Pancreas (tissue), 10 donors: ENCODE data around the gene LIN9. TPM values are rescaled to one million over a fixed set of nuclear protein-coding genes. Genes with fewer than 3 reads are reported as not detected.

Experiments used
- ATAC-seq, 4 donors: fragments of 200-7000 bp; cut with Tn5 transposase; one replicate each; pipeline versions ENCODE4 v1.8.0 to v1.9.1; 2020; ENCODE audit warnings: mild to moderate bottlenecking in 4 of 4, moderate library complexity in 4 of 4
- DNase-seq, 6 donors: peaks; one replicate each; pipeline ENCODE4 v3.0.0-alpha.2; 2020
- FAIRE-seq: peaks from 2 replicates; lab custom pipeline; 2012; peaks lifted over from hg19 to GRCh38; lab: Jason Lieb, UNC
- H3K27ac ChIP-seq, 4 donors: fragments of 200-600 bp; sonication (generic); 1 replicate in 3 of 4; 2 replicates in 1 of 4; pipeline versions ENCODE4 v1.5.0 to v1.8.0; 2020
- H3K27me3 ChIP-seq, 4 donors: fragments of 200-600 bp; one replicate each; pipeline ENCODE4 v1.8.0; 2021
- H3K36me3 ChIP-seq, 3 donors: fragments of 200-600 bp; sonication (generic) in 1 of 3; one replicate each; pipeline versions ENCODE4 v1.5.0 to v1.8.0; 2020 to 2021
- H3K4me1 ChIP-seq, 3 donors: fragments of 200-600 bp; one replicate each; pipeline ENCODE4 v1.8.0; 2021
- H3K4me3 ChIP-seq, 4 donors: fragments of 200-600 bp; sonication (generic) in 2 of 4; one replicate each; pipeline versions ENCODE4 v1.5.0 to v1.8.0; 2020 to 2021
- H3K9me3 ChIP-seq, 4 donors: fragments of 200-600 bp; one replicate each; pipeline ENCODE4 v1.8.0; 2021
- WGBS, 2 donors: extraction: QIAGEN DNeasy Blood & Tissue Kit; methylation state at CpG; one replicate each; pipeline ENCODE4 v1.1.7; 2013; 5-methylcytosine and 5-hydroxymethylcytosine counted together
- intact Hi-C, 3 donors: fragments of 100-400 bp; cut with DNase I; formaldehyde crosslinking; loops; one replicate each; pipeline versions ENCODE4 v1.11.1 to v1.14.2; 2022
- polyA plus RNA-seq, 2 donors: library from polyadenylated mRNA; stranded (reverse); fragments of 200-250 nt; gene quantifications; one replicate each; pipeline ENCODE4 v1.2.3, GENCODE V29; 2013
- total RNA-seq, 6 donors: library from RNA; stranded (reverse); fragmentation: NEBNext Ultra II Directional in 4 of 6; extraction: Animal tissue kit (Norgen Biotek cat#: 25700) in 4 of 6; gene quantifications; one replicate each; pipeline versions ENCODE4 v1.2.1 to v1.2.4, GENCODE V29; 2021 to 2023
- TF ChIP-seq, protein P1 (sequence below), 4 donors: fragments of 200-600 bp; sonication (generic) in 3 of 4; IDR thresholded peaks; one replicate each; pipeline versions ENCODE4 v1.5.0 to v1.8.0; 2021; ENCODE audit warnings: antibody characterized with exemption in 4 of 4
- donor health status: healthy with polysubstance abuse.
- donor health status: DM: no; HTN: no; CAD: no; lungs with moderate emphysema.
- donor health status: DM: no; HTN: no; CAD: no.
- donor health status: control.
- donor health status: control.
- donor health status: Bipolar disorder and iron deficiency.
- donor health status: DM: yes; HTN: yes; CAD: no.
- donor health status: DM: no; HTN: no; CAD: no.
- donor health status: DM: no; HTN: no; CAD: no.
- donor health status: DM: yes; HTN: yes; CAD: no.

The LIN9 gene
- total and polyA plus RNA-seq, 8 donors: 0.57 to 2.2 (median 1.2) TPM

DNA sequence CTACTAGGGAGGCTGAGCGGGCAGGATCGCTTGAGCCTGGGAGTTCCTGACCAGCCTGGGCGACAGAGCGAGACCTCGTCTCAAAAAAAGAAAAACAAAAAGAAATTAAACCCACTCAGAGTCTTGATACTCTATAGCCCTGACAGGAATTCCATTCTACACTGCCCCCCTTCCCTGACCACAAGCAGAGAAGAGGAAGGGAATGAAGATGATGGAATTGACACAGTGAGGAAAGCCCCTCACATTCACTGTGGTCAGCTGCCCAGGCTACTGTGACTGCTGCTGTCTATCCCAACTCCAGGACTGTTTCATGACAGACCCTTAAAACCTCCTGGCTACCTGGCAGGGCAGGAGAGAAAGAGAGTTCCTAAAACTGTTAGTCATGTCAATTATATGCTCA is 12.1 kb downstream of the LIN9 start:
- WGBS, 2 donors: 94 to 100% methylated on average over 5 of the region's 5 CpGs
- Histone ChIP-seq H3K27me3 (no peaks in the 10 kb centered on the region), H3K4me1 (no peaks in the 10 kb centered on the region), H3K27ac (no peak overlapping the region), H3K4me3 (no peak overlapping the region), H3K9me3 (no peaks in the 10 kb centered on the region), H3K36me3 (no peaks in the 10 kb centered on the region)
- FAIRE-seq (no peak), DNase-seq (no peak), ATAC-seq (no peak)
- TF ChIP-seq, protein P1, sequence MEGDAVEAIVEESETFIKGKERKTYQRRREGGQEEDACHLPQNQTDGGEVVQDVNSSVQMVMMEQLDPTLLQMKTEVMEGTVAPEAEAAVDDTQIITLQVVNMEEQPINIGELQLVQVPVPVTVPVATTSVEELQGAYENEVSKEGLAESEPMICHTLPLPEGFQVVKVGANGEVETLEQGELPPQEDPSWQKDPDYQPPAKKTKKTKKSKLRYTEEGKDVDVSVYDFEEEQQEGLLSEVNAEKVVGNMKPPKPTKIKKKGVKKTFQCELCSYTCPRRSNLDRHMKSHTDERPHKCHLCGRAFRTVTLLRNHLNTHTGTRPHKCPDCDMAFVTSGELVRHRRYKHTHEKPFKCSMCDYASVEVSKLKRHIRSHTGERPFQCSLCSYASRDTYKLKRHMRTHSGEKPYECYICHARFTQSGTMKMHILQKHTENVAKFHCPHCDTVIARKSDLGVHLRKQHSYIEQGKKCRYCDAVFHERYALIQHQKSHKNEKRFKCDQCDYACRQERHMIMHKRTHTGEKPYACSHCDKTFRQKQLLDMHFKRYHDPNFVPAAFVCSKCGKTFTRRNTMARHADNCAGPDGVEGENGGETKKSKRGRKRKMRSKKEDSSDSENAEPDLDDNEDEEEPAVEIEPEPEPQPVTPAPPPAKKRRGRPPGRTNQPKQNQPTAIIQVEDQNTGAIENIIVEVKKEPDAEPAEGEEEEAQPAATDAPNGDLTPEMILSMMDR (IDR thresholded peaks at IDR 0.05): no peak
- intact Hi-C loops: no loop called here

- ATAC-seq: no peak
- Histone ChIP-seq H3K27me3 (no peaks in the 10 kb centered on the region), H3K4me3 (no peak overlapping the region), H3K36me3 (no peaks in the 10 kb centered on the region), H3K4me1 (no peaks in the 10 kb centered on the region), H3K9me3 (no peaks in the 10 kb centered on the region), H3K27ac (no peak overlapping the region)
- no peak for DNase-seq
- no peak for FAIRE-seq
- TF ChIP-seq, protein P1 (IDR thresholded peaks at IDR 0.05): no peak
- 76 to 77% methylated on average over 4 of the region's 4 CpGs for WGBS, 2 donors
- intact Hi-C loops: no loop called here
Observed at GRCh38 chr1:226293553-226293920, 15.4 kb downstream of the LIN9 start.

- no peaks in the 10 kb centered on the region for H3K27me3 ChIP-seq
- no peak for ATAC-seq
- intact Hi-C loops: no loop called here
- no peaks in the 10 kb centered on the region for H3K9me3 ChIP-seq
- no peaks in the 10 kb centered on the region for H3K36me3 ChIP-seq
- H3K27ac ChIP-seq: no peak overlapping the region
- no peak for FAIRE-seq
- TF ChIP-seq, protein P1 (IDR thresholded peaks at IDR 0.05): no peak
- WGBS, 2 donors: 91 to 94% methylated on average over 2 of the region's 2 CpGs
- DNase-seq: no peak
- H3K4me3 ChIP-seq: no peak overlapping the region
- H3K4me1 ChIP-seq: no peaks in the 10 kb centered on the region
Observed at GRCh38 chr1:226292874-226293552, 16.0 kb downstream of the LIN9 start.

DNA sequence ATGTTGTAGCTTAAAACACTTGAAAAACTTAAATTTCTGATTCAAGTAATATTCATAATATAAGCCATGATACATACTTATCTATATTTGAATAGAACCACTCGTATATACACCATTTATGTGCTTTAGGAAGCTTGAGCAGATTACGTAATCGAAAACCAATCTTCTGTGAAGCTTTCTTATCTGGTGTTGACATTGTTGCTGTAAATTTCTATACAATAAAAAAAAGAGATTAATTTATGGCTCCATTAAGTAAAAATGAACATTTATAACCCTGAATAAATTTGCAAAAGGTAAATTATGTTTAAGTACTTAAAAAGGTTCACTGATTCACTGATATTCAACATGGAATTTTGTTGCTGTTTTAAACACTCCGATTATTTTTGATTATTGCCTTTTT is 21.4 kb downstream of the LIN9 start:
- Histone ChIP-seq H3K9me3 (no peaks in the 10 kb centered on the region), H3K4me1 (no peaks in the 10 kb centered on the region), H3K4me3 (no peak overlapping the region), H3K36me3 (no peaks in the 10 kb centered on the region), H3K27me3 (no peaks in the 10 kb centered on the region), H3K27ac (no peak overlapping the region)
- ATAC-seq (no peak), DNase-seq (no peak), FAIRE-seq (no peak)
- intact Hi-C loops: no loop called here
- TF ChIP-seq, protein P1 (IDR thresholded peaks at IDR 0.05): no peak
- WGBS, 2 donors: 82% methylated on average over 4 of the region's 4 CpGs

DNA sequence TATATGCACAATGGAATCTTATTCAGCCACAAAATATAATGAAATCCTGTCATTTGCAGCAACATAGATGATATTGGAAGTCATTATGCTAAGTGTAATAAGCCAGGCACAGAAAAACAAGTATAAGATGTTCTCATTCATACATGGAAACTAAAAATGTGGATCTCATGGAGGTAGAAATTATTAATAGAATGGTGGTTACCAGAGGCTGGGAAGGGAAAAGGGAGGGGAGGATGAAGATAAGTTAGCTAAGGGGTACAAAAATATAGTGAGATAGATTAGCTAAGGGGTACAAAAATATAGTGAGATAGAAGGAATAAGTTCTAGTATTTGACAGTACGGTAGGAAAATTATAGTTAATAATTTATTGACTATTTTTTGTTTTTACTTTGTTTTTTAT is 27.9 kb downstream of the LIN9 start:
- H3K4me3 ChIP-seq: no peak overlapping the region
- H3K9me3 ChIP-seq: no peaks in the 10 kb centered on the region
- intact Hi-C loops: no loop called here
- ATAC-seq (no peak), DNase-seq (no peak), FAIRE-seq (no peak)
- no peaks in the 10 kb centered on the region for H3K4me1 ChIP-seq
- WGBS, 2 donors: 93 to 97% methylated on average over 1 of the region's 1 CpG
- TF ChIP-seq, protein P1 (IDR thresholded peaks at IDR 0.05): no peak
- H3K27ac ChIP-seq: no peak overlapping the region
- no peaks in the 10 kb centered on the region for H3K36me3 ChIP-seq
- H3K27me3 ChIP-seq: no peaks in the 10 kb centered on the region
